HepG2 (cell line): Measurements from ENCODE around the gene C1orf35. TPM values are rescaled to one million over a fixed set of nuclear protein-coding genes. Genes with fewer than 3 reads are reported as not detected.

ENCODE experiments used
- ADNP ChIP-seq: sonication (generic); formaldehyde crosslinking; IDR thresholded peaks from 2 replicates; pipeline ENCODE4 v1.4.0; 2020; ENCODE audit warnings: missing genetic modification reagents
- BCL6 ChIP-seq: IDR thresholded peaks from 2 replicates; pipeline ENCODE4 v1.6.1; 2016; ENCODE audit warnings: missing genetic modification reagents, missing compliant biosample characterization
- CBFB ChIP-seq: sonication (generic); formaldehyde crosslinking; IDR thresholded peaks from 2 replicates; pipeline ENCODE4 v1.4.0; 2020; ENCODE audit warnings: missing genetic modification reagents
- ELF3 ChIP-seq: IDR thresholded peaks from 2 replicates; pipeline ENCODE4 v1.6.1; 2016; ENCODE audit warnings: missing genetic modification reagents, missing compliant biosample characterization
- KAT7 ChIP-seq: IDR thresholded peaks from 2 replicates; pipeline ENCODE4 v1.6.1; 2018; ENCODE audit warnings: borderline replicate concordance, missing compliant biosample characterization
- MAX ChIP-seq: IDR thresholded peaks from 2 replicates; pipeline ENCODE4 v1.6.1; 2012; ENCODE audit warnings: inconsistent platforms
- MLXIP ChIP-seq: sonication (generic); formaldehyde crosslinking; IDR thresholded peaks from 2 replicates; pipeline ENCODE4 v1.9.0; 2021; ENCODE audit warnings: missing genetic modification reagents, borderline replicate concordance
- NFKB2 ChIP-seq: sonication (generic); formaldehyde crosslinking; IDR thresholded peaks from 2 replicates; pipeline ENCODE4 v1.4.0; 2020; ENCODE audit warnings: missing genetic modification reagents, borderline replicate concordance
- PTBP1 ChIP-seq: fragments of 200-400 bp; formaldehyde crosslinking; IDR thresholded peaks from 2 replicates; pipeline ENCODE4 v1.6.1; 2018; ENCODE audit warnings: low read length, low read depth; ENCODE audit not compliant: poor library complexity, severe bottlenecking
- SIN3B ChIP-seq: fragments of 150-350 bp; IDR thresholded peaks from 2 replicates; pipeline ENCODE4 v1.6.1; 2014; ENCODE audit warnings: low read length
- TFE3 ChIP-seq: IDR thresholded peaks from 2 replicates; pipeline ENCODE4 v1.6.1; 2016
- ZFP36 ChIP-seq: fragments of 150-350 bp; IDR thresholded peaks from 2 replicates; pipeline ENCODE4 v1.6.1; 2018; ENCODE audit warnings: borderline replicate concordance, low read length, low read depth; ENCODE audit not compliant: partially characterized antibody
- ZHX1 ChIP-seq: sonication (generic); formaldehyde crosslinking; IDR thresholded peaks from 2 replicates; pipeline ENCODE4 v1.8.1; 2022; ENCODE audit warnings: low read depth, mild to moderate bottlenecking, missing genetic modification reagents
- ZMYM3 ChIP-seq: sonication (generic); formaldehyde crosslinking; IDR thresholded peaks from 2 replicates; pipeline ENCODE4 v1.5.1; 2020; ENCODE audit warnings: mild to moderate bottlenecking, missing genetic modification reagents
- ZNF674 ChIP-seq: sonication (generic); formaldehyde crosslinking; IDR thresholded peaks from 2 replicates; pipeline ENCODE4 v1.5.0; 2020; ENCODE audit warnings: low read depth, mild to moderate bottlenecking, missing genetic modification reagents
- ZNF710 ChIP-seq: sonication (generic); formaldehyde crosslinking; IDR thresholded peaks from 2 replicates; pipeline ENCODE4 v1.5.0; 2020; ENCODE audit warnings: mild to moderate bottlenecking, missing genetic modification reagents, borderline replicate concordance
- ZNF773 ChIP-seq: sonication (generic); formaldehyde crosslinking; IDR thresholded peaks from 2 replicates; pipeline ENCODE4 v1.4.0; 2020; ENCODE audit warnings: missing genetic modification reagents, borderline replicate concordance
- ZSCAN21 ChIP-seq: sonication (generic); formaldehyde crosslinking; IDR thresholded peaks from 2 replicates; pipeline ENCODE4 v1.8.0; 2022; ENCODE audit warnings: mild to moderate bottlenecking, missing genetic modification reagents, moderate library complexity, borderline replicate concordance
- ZSCAN29 ChIP-seq: sonication (generic); formaldehyde crosslinking; conservative IDR thresholded peaks from 2 replicates; pipeline ENCODE4 v1.4.0; 2020; ENCODE audit warnings: mild to moderate bottlenecking, missing genetic modification reagents
- polyA plus RNA-seq, 8 experiments: library from polyadenylated mRNA; depleted of rRNA in 3 of 8; stranded (reverse) in 7 of 8; unstranded in 1 of 8; fragments of >200 nt; fragmentation: Illumina TruSeq in 4 of 8; extraction: Trizol in 4 of 8; gene quantifications; 2 replicates each; pipeline versions ENCODE4 v1.2.1 to v1.2.3, GENCODE V29; 2011 to 2016; ENCODE audit warnings: low read depth in 4 of 8, missing spikeins in 1 of 8, mixed read lengths in 1 of 8; ENCODE audit not compliant: insufficient read depth in 1 of 8
- total RNA-seq, 5 experiments: library from RNA; depleted of rRNA; stranded (reverse); fragments of >200 nt; fragmentation: Illumina TruSeq; extraction: Trizol; gene quantifications; 2 replicates each; pipeline ENCODE4 v1.2.3, GENCODE V29; 2016; ENCODE audit warnings: low read depth in 1 of 5

C1orf35 gene
- total and polyA plus RNA-seq, 2 of the 13 experiments (the other 11 are each of a cell fraction or from before 2014, with no cell fraction given): 8.1 to 19.3 TPM

GRCh38 chr1:228109073-228109961 lies 6.2 kb upstream of the C1orf35 start, which contains the start of gene MRPL55 (continued):
- TF ChIP-seq MLXIP (CRISPR knock-in tag) (no peak), ELF3 (CRISPR knock-in tag) (peak; percentile 45; the same call in 1 of the 2 replicates), ZFP36 (no peak), MAX (peak; percentile 89), ZNF773 (CRISPR knock-in tag) (0 out of 2 replicates have a peak, but pooled peaks have one; percentile 22), CBFB (peak; percentile 90), ZSCAN21 (peak; percentile 97), ZMYM3 (CRISPR knock-in tag) (no peak), PTBP1 (no peak), SIN3B (peak; percentile 93), NFKB2 (CRISPR knock-in tag) (no peak; the same call in 1 of the 2 replicates), BCL6 (CRISPR knock-in tag) (peak; percentile 58), KAT7 (CRISPR knock-in tag) (peak; percentile 51; the same call in 1 of the 2 replicates), ADNP (CRISPR knock-in tag) (no peak), ZNF710 (CRISPR knock-in tag) (no peak), ZSCAN29 (CRISPR knock-in tag) (0 out of 2 replicates have a peak, but pooled peaks have one; percentile 69), TFE3 (CRISPR knock-in tag) (no peak), ZHX1 (CRISPR knock-in tag) (peak; percentile 99), ZNF674 (CRISPR knock-in tag) (no peak)
